Measurements from ENCODE around the gene HJURP.

The HJURP gene

DNA sequence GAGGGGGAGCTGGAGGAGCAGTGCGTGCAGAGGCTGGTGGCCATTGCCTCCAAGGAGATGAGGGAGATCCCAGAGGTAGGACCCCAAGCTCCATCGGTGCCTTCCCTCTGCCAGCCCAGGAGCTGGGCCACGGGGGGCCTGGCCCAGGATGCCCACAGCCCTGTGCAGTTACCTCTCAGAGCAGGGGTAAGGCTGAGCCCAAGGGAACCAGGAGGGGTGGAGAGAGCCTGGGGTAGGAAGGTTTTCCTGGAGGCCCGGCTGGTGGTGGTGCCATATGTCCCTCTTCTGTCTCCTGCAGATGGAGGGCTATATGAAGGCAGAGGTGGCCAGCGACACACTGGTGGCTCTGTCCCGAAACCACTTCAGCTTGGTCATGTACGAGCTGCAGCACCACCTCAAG, 64.8 kb downstream of the HJURP start:
- DNase-seq: no peak

Data from NCI-H510A (cell line).